A673 (cell line): Measurements from ENCODE around the gene CAPNS2.

ENCODE experiments used
- CTCF ChIP-seq: fragments of 300-800, 200-600 bp; sonication (generic); conservative IDR thresholded peaks from 2 replicates; pipeline ENCODE4 v1.5.1; 2017; ENCODE audit warnings: low read depth, mild to moderate bottlenecking, antibody characterized with exemption, low read length, moderate library complexity, mixed read lengths
- EZH2 ChIP-seq: fragments of 200-600 bp; sonication (generic); IDR thresholded peaks from 2 replicates; pipeline ENCODE4 v1.6.1; 2017; ENCODE audit warnings: borderline replicate concordance, low read depth, mild to moderate bottlenecking, mixed read lengths, antibody characterized with exemption, low read length; ENCODE audit not compliant: poor library complexity, severe bottlenecking

DNA sequence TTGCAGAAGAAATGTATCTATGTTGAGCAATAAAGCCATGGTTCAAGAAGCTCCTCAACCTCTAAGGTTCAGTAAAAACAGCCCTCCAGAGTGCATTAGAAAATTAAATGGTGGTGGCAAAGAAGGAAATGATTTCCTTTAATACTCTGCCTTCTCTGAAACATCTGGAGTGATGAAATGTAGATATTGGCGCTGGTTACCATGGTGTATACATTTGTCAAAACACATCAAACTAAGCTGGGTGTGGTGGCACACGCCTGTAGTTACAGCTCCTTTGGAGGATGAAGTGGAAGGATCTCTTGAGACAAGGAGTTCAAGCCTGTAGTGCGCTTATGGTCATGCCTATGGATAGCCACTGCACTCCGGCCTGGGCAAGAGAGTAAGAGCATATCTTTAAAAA, 6.0 kb downstream of the CAPNS2 start:
- no peak for TF ChIP-seq CTCF
- no peak for TF ChIP-seq EZH2
